Activated CD8-positive, alpha-beta T cell treated with anti-CD3 and anti-CD28 coated beads for 36 hours (primary cell): ENCODE measurements around the gene ATOH8. TPM values are rescaled to one million over a fixed set of nuclear protein-coding genes. Genes with fewer than 3 reads are reported as not detected.

ENCODE experiments used
- ATAC-seq: fragments of 200-7000 bp; cut with Tn5 transposase; one replicate; pipeline ENCODE4 v1.10.0; 2021; ENCODE audit warnings: mild to moderate bottlenecking, moderate library complexity
- CTCF ChIA-PET: fragments of 350-600 bp; sonication (Branson Sonifier 250); formaldehyde crosslinking; loops from one replicate; lab custom pipeline; 2021; ENCODE audit warnings: antibody characterized with exemption; lab: Charles Lee
- POLR2A ChIA-PET: fragments of 350-600 bp; sonication (Branson Sonifier 250); formaldehyde crosslinking; loops from one replicate; lab custom pipeline; 2021; ENCODE audit warnings: antibody characterized with exemption; lab: Charles Lee
- DNase-seq: peaks from one replicate; pipeline ENCODE4 v3.0.0-alpha.2; 2020
- H3K27ac Mint-ChIP-seq: one replicate; pipeline ENCODE4 v1.8.0; 2021; ENCODE audit warnings: mild to moderate bottlenecking, mixed read lengths
- H3K27me3 Mint-ChIP-seq: one replicate; pipeline ENCODE4 v1.8.0; 2021; ENCODE audit warnings: mixed read lengths
- H3K36me3 Mint-ChIP-seq: one replicate; pipeline ENCODE4 v1.8.0; 2021; ENCODE audit warnings: low read depth, mixed read lengths
- H3K4me1 Mint-ChIP-seq: one replicate; pipeline ENCODE4 v1.8.0; 2021; ENCODE audit warnings: low read depth, mixed read lengths
- H3K4me3 Mint-ChIP-seq: one replicate; pipeline ENCODE4 v1.8.0; 2021; ENCODE audit warnings: mild to moderate bottlenecking, moderate library complexity, mixed read lengths
- H3K9me3 Mint-ChIP-seq: one replicate; pipeline ENCODE4 v1.8.0; 2021; ENCODE audit warnings: mixed read lengths
- intact Hi-C: fragments of 100-400 bp; cut with micrococcal nuclease; formaldehyde crosslinking; loops from one replicate; pipeline ENCODE4 v1.10.0; 2022
- total RNA-seq, 2 experiments: library from RNA; stranded (reverse); gene quantifications; one replicate each; pipeline ENCODE4 v1.2.3, GENCODE V29; 2021
- TF ChIP-seq, protein P1 (sequence below): fragments of 200-600 bp; IDR thresholded peaks from one replicate; pipeline ENCODE4 v1.8.0; 2022; ENCODE audit warnings: antibody characterized with exemption, mild to moderate bottlenecking

Gene ATOH8
- total RNA-seq, 2 experiments from 2014 or later: not detected

DNA sequence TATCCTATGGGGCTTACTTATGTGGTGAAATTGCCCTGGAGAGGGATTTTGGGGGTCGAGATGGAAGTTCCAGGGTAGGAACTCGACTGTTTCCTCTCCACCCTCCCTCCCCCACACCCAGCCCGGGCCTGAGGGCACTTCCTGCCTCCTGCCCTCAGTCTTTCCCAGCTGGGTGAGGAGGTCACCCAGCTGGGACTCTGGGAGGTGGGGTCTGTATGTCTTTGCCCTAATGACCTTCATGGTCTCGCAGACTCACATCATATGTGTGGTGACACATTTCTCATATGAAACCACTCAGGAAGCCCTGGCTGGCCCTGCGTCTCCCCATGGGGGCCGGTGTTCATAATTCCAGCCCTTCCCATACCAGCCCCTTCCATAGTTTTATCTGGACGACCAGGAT lies 12.4 kb downstream of the ATOH8 start:
- H3K4me3 Mint-ChIP-seq: no peak overlapping the region
- intact Hi-C loops: no loop called here
- H3K36me3 Mint-ChIP-seq: no peaks in the 10 kb centered on the region
- ChIA-PET CTCF (interaction anchor here (0.7 to 4.2 kb wide), 4 partner anchors 15 to 314 kb away, joined by 3 to 20 read pairs (median 6); no protein-coding TSS in a partner anchor), POLR2A (no interaction called here)
- H3K9me3 Mint-ChIP-seq: no peaks in the 10 kb centered on the region
- ATAC-seq (no peak), DNase-seq (no peak)
- TF ChIP-seq, protein P1, sequence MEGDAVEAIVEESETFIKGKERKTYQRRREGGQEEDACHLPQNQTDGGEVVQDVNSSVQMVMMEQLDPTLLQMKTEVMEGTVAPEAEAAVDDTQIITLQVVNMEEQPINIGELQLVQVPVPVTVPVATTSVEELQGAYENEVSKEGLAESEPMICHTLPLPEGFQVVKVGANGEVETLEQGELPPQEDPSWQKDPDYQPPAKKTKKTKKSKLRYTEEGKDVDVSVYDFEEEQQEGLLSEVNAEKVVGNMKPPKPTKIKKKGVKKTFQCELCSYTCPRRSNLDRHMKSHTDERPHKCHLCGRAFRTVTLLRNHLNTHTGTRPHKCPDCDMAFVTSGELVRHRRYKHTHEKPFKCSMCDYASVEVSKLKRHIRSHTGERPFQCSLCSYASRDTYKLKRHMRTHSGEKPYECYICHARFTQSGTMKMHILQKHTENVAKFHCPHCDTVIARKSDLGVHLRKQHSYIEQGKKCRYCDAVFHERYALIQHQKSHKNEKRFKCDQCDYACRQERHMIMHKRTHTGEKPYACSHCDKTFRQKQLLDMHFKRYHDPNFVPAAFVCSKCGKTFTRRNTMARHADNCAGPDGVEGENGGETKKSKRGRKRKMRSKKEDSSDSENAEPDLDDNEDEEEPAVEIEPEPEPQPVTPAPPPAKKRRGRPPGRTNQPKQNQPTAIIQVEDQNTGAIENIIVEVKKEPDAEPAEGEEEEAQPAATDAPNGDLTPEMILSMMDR: no peak
- H3K27me3 Mint-ChIP-seq: peaks cover 29% of the 10 kb centered on the region
- H3K4me1 Mint-ChIP-seq: no peaks in the 10 kb centered on the region
- no peak overlapping the region for H3K27ac Mint-ChIP-seq

DNA sequence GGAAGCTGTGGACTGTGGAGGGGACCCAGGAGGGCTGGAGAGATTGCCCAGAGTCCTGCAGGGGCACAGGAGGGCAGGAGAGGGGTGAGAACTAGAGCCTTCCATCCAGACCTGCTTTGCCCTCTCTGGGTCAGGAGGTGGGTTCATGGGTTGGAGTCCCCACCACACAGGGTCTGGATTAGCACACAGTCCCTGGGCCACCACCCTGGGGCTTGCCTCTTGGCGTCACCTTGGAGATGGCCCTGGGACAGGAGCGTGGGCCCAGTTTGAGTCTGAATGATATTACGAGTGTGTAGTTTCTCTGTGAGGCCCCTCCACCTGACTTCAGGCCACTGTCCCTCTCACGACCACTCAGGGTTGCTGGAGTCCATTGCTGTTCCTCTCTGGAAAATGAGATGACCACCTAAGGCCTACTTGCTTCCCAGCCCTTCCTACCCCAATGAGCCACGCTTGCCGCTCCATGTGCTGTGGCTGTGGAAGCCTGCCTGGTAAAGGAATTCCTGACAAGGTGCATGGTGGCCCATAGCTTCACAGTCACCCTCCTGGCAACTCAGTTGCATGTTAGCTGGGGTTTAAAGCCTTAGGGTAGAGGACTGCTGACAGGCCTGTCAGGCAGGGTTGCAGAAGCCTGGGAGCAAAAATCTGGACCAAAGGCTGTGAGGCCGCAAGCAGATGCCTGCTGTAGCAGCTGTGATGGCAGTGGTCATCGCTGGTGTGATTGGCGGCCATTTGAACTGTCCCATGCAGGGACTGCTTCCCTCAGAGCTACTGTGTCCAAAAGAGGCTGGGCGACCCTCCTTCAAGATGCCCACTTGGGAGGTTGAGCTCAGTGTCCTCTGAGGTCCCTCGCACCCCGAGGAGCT lies 14.2 kb downstream of the ATOH8 start:
- H3K27me3 Mint-ChIP-seq: peaks cover 38% of the 10 kb centered on the region
- DNase-seq: no peak
- H3K4me3 Mint-ChIP-seq: no peak overlapping the region
- no peaks in the 10 kb centered on the region for H3K9me3 Mint-ChIP-seq
- H3K27ac Mint-ChIP-seq: no peak overlapping the region
- H3K4me1 Mint-ChIP-seq: no peaks in the 10 kb centered on the region
- TF ChIP-seq, protein P1: no peak
- ChIA-PET POLR2A (no interaction called here), CTCF (interaction anchor here (0.9 to 2.4 kb wide), 4 partner anchors 9 to 68 kb away, joined by 3 to 9 read pairs (median 3); no protein-coding TSS in a partner anchor)
- intact Hi-C loops: no loop called here
- no peak for ATAC-seq
- no peaks in the 10 kb centered on the region for H3K36me3 Mint-ChIP-seq

DNA sequence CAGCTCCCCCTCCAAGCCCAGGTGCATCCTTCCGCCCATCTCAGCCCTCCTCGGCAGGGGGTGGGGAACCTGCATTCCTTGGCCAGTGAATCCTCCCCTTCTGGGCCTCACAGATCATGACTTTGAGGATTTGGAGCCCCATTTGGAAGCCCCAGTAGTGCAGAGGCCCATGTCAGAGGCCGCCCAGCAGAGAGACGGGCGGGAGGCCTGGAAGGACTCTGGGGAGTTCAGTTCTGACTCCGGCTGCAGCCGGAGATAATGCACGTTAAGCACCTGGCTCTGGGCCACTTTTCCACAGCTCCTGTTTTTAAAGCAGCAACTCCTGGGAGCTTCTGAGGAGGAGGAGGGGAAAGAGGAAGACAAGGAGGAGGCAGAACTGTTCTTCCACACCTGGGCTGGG lies 14.9 kb downstream of the ATOH8 start:
- intact Hi-C loops: no loop called here
- Mint-ChIP-seq H3K27ac (no peak overlapping the region), H3K9me3 (no peaks in the 10 kb centered on the region), H3K4me1 (no peaks in the 10 kb centered on the region), H3K27me3 (peaks cover 39% of the 10 kb centered on the region), H3K4me3 (no peak overlapping the region), H3K36me3 (no peaks in the 10 kb centered on the region)
- ChIA-PET CTCF (interaction anchor here (0.9 to 2.4 kb wide), 6 partner anchors 9 to 69 kb away, joined by 3 to 9 read pairs (median 3); no protein-coding TSS in a partner anchor), POLR2A (interaction anchor here (0.6 kb wide), 1 partner anchor 9 kb away, joined by 3 read pairs; no protein-coding TSS in a partner anchor)
- TF ChIP-seq, protein P1: no peak
- ATAC-seq (no peak), DNase-seq (no peak)

DNA sequence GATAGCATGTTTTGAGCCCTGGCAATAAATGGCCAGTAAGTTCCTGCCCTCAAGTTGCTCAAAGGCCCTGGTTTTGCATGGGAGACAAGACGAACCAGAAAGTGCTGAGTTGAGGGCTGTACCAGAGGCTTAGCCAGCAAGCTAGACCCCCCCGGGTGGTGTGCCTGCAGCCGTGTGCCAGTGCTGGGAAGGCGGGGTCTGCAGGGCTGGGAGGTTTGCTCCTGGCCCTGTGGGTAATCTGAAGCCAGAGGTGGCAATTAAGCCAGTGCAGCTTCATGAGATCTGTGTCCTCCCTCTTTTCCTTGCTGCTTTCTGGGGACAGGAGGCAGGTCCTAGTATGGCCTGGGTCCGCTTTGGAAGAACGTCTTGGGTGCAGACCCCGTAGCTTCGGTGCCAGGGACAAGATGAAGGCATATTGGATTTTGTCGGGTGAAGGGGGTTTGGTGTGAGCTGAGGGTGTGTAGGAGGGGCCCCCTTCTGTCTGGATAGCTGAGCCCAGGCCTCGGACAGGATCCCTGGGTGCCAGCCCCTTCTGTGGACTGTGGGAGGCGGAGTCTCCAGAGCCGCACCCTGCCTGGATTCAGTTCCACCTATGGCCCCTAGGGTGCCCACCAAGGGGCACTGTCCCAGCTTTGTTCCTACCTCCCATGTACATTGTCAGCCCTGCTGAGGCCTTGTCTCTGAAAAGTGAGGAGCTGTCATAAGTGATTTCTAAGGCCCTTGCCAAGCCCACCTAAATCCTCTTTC lies 15.6 kb downstream of the ATOH8 start:
- peak; percentile 77 for ATAC-seq
- ChIA-PET POLR2A (interaction anchor here (0.6 kb wide), 1 partner anchor 10 kb away, joined by 3 read pairs; no protein-coding TSS in a partner anchor), CTCF (interaction anchor here (0.9 to 2.4 kb wide), 8 partner anchors 8 to 58 kb away, joined by 3 to 9 read pairs (median 3); no protein-coding TSS in a partner anchor)
- DNase-seq: peak; percentile 20
- Mint-ChIP-seq H3K4me1 (no peaks in the 10 kb centered on the region), H3K4me3 (no peak overlapping the region), H3K36me3 (no peaks in the 10 kb centered on the region), H3K27me3 (peaks cover 39% of the 10 kb centered on the region), H3K9me3 (no peaks in the 10 kb centered on the region), H3K27ac (no peak overlapping the region)
- TF ChIP-seq, protein P1: no peak
- intact Hi-C loops: no loop called here
